ENCODE data around the gene SPATA32. TPM values are rescaled to one million over a fixed set of nuclear protein-coding genes. Genes with fewer than 3 reads are reported as not detected.

Gene SPATA32
- total RNA-seq, 2 donors from 2014 or later: 1.0 TPM; not detected in 1

DNA sequence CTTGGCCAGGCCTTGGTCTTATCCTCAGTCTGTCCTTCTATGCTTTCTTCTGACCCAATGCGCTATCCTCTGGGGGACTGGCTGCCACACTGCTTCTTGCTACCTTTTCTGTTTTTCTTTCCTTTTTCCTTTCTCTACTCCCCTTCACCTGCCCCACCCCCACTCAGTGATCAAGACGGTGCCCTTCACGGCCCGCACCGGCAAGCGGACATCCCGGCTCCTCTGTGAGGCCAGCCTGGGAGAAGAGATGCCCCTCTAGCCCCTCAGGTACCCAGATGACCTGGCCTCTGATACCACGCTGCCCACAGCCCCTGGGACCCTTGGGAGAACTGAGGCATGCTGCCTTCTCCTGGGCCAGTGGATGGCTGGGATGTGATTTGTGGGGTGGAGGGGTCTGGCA is 15.6 kb downstream of the SPATA32 start:
- Histone ChIP-seq H3K4me1 (peaks cover 30% of the 10 kb centered on the region), H3K4me3 (no peak overlapping the region), H3K27me3 (peaks cover 0 to 3% of the 10 kb centered on the region in 2 donors), H3K36me3 (replicated peaks in 1 of 2; ENCODE audit: insufficient read depth in 1 of 2, low read depth in 2 of 2) (no peaks in the 10 kb centered on the region), H3K9me3 (no peaks in the 10 kb centered on the region), H3K27ac (peak overlapping the region in 1 of 4 donors; percentile 58)
- intact Hi-C loops (cut with DNase I): no loop called here
- no peak for TF ChIP-seq POLR2A (IDR thresholded peaks at IDR 0.05)
- TF ChIP-seq, protein P1, sequence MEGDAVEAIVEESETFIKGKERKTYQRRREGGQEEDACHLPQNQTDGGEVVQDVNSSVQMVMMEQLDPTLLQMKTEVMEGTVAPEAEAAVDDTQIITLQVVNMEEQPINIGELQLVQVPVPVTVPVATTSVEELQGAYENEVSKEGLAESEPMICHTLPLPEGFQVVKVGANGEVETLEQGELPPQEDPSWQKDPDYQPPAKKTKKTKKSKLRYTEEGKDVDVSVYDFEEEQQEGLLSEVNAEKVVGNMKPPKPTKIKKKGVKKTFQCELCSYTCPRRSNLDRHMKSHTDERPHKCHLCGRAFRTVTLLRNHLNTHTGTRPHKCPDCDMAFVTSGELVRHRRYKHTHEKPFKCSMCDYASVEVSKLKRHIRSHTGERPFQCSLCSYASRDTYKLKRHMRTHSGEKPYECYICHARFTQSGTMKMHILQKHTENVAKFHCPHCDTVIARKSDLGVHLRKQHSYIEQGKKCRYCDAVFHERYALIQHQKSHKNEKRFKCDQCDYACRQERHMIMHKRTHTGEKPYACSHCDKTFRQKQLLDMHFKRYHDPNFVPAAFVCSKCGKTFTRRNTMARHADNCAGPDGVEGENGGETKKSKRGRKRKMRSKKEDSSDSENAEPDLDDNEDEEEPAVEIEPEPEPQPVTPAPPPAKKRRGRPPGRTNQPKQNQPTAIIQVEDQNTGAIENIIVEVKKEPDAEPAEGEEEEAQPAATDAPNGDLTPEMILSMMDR (IDR thresholded peaks at IDR 0.05): no peak
- WGBS, 2 donors: 66 to 79% methylated on average over 8 of the region's 8 CpGs
- DNase-seq: no peak
- ATAC-seq: no peak

DNA sequence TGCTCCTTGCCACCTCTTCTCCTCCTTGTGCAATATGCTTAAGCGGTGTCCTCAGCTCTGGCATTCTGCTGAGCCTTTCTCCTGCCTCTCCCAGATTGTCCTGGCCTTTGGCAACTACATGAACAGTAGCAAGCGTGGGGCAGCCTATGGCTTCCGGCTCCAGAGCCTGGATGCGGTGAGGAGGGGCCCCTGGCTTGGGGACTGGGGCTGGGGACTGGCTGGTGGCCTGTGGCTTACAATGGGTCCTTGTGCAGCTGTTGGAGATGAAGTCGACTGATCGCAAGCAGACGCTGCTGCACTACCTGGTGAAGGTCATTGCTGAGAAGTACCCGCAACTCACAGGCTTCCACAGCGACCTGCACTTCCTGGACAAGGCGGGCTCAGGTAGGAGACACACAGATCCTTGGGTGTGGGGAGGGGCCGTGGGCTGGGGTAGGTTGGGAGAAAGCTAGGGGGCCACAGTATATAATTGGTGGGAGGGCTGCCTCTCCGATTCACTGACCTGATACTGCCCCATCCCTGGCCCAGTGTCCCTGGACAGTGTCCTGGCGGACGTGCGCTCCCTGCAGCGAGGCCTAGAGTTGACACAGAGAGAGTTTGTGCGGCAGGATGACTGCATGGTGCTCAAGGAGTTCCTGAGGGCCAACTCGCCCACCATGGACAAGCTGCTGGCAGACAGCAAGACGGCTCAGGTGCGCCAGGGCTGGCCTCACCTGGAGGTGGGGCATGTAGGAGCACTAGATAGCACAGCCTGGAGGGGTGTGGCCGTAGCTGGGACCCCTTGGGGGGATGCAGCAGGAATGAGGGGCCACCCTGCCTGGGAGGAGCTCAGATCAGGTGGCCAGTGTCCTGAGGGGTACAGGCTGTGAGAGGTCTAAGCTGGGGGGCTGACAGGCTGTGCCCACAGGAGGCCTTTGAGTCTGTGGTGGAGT is 16.9 kb downstream of the SPATA32 start:
- no peak for DNase-seq
- ATAC-seq: no peak
- no peak overlapping the region for H3K4me3 ChIP-seq
- TF ChIP-seq, protein P1 (IDR thresholded peaks at IDR 0.05): no peak
- no peak for TF ChIP-seq POLR2A (IDR thresholded peaks at IDR 0.05)
- no peaks in the 10 kb centered on the region for H3K36me3 ChIP-seq (replicated peaks in 1 of 2; ENCODE audit: insufficient read depth in 1 of 2, low read depth in 2 of 2)
- H3K27ac ChIP-seq: no peak overlapping the region
- H3K4me1 ChIP-seq: peaks cover 37% of the 10 kb centered on the region
- 74 to 100% methylated on average over 4 to 20 of the region's 21 CpGs for WGBS, 2 donors
- peaks cover 0 to 13% of the 10 kb centered on the region in 2 donors for H3K27me3 ChIP-seq
- intact Hi-C loops (cut with DNase I): no loop called here
- no peaks in the 10 kb centered on the region for H3K9me3 ChIP-seq

DNA sequence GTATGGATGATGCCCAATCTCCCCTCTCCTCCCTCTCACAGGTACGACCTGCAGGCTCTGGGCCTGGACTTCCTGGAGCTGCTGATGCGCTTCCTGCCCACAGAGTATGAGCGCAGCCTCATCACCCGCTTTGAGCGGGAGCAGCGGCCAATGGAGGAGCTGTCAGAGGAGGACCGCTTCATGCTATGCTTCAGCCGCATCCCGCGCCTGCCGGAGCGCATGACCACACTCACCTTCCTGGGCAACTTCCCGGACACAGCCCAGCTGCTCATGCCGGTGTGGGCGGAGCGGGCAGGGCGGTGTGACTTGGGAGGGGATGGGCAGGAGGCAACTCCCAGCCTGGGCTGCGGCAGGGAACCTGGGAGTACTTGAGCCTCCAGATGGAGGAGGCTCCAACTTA is 18.1 kb downstream of the SPATA32 start:
- WGBS, 2 donors: 83 to 92% methylated on average over 14 to 17 of the region's 18 CpGs
- H3K36me3 ChIP-seq (replicated peaks in 1 of 2; ENCODE audit: insufficient read depth in 1 of 2, low read depth in 2 of 2): no peaks in the 10 kb centered on the region
- no peak for TF ChIP-seq POLR2A (IDR thresholded peaks at IDR 0.05)
- TF ChIP-seq, protein P1 (IDR thresholded peaks at IDR 0.05): no peak
- no peaks in the 10 kb centered on the region for H3K9me3 ChIP-seq
- no peak overlapping the region for H3K4me3 ChIP-seq
- H3K27me3 ChIP-seq: peaks cover 0 to 13% of the 10 kb centered on the region in 2 donors
- H3K27ac ChIP-seq: no peak overlapping the region
- ATAC-seq (no peak), DNase-seq (no peak)
- peaks cover 29% of the 10 kb centered on the region for H3K4me1 ChIP-seq
- intact Hi-C loops (cut with DNase I): no loop called here

DNA sequence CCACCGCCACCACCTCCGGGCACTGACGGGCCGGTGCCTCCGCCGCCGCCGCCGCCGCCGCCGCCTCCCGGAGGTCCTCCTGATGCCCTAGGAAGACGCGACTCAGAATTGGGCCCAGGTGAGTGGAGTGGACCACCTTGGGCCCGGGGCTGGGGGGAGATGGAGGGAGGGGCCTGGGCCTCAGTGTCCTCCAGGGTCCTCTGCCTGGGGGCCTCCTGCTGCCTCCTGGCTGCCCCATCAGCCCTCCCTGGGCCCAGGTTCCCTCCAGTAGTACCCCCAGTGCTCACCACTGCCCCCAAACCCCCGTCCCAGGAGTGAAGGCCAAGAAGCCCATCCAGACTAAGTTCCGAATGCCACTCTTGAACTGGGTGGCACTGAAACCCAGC is 19.9 kb downstream of the SPATA32 start:
- H3K9me3 ChIP-seq: no peaks in the 10 kb centered on the region
- H3K4me1 ChIP-seq: peaks cover 22% of the 10 kb centered on the region
- intact Hi-C loops (cut with DNase I): no loop called here
- H3K27me3 ChIP-seq: peaks cover 0 to 13% of the 10 kb centered on the region in 2 donors
- 32% methylated on average over 3 of the region's 18 CpGs; no CpG with 5 or more reads in 1 of the 2 donors for WGBS, 2 donors
- H3K36me3 ChIP-seq (replicated peaks in 1 of 2; ENCODE audit: insufficient read depth in 1 of 2, low read depth in 2 of 2): no peaks in the 10 kb centered on the region
- no peak overlapping the region for H3K27ac ChIP-seq
- DNase-seq (no peak), ATAC-seq (peak; percentile 6)
- TF ChIP-seq POLR2A (IDR thresholded peaks at IDR 0.05): no peak
- TF ChIP-seq, protein P1 (IDR thresholded peaks at IDR 0.05): no peak
- no peak overlapping the region for H3K4me3 ChIP-seq

Data from body of pancreas (tissue), 4 donors.